Activated CD4-positive, CD25-positive, alpha-beta regulatory T cell (primary cell): ENCODE measurements around the gene CCDC142.

ENCODE experiments used
- DNase-seq, 4 experiments: peaks; one replicate each; lab custom pipeline; 2025; lab: John Stamatoyannopoulos, UW

The CCDC142 gene, protein sequence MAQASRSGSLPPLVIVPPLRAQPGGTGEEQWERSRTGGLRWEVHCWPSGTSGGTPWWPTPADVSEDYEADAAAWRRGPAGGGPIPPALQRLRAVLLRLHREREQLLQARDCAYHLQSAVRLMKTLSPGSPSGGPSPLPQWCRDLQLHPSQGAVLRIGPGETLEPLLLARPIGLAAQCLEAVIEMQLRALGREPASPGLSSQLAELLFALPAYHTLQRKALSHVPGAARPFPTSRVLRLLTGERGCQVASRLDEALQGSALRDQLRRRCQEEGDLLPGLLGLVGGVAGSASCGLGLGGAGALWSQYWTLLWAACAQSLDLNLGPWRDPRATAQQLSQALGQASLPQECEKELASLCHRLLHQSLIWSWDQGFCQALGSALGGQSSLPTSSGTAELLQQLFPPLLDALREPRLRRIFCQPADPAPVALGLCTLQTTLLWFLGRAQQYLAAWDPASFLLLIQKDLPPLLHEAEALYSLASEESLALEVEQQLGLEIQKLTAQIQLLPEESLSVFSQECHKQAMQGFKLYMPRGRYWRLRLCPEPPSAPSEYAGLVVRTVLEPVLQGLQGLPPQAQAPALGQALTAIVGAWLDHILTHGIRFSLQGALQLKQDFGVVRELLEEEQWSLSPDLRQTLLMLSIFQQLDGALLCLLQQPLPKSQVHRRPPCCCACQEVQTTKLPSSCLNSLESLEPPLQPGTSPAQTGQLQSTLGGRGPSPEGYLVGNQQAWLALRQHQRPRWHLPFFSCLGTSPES

GRCh38 chr2:74482801-74483674, at the start of gene CCDC142, which contains the start of gene TTC31:
TSS of gene CCDC142 (minus strand) at chr2:74482998. CDS start at chr2:74482837, 161 bp downstream.
TSS of gene TTC31 (plus strand) at chr2:74483081. CDS start at chr2:74483096, 15 bp downstream.
- peak; percentile 83 to 87 (median 85) for DNase-seq

DNA sequence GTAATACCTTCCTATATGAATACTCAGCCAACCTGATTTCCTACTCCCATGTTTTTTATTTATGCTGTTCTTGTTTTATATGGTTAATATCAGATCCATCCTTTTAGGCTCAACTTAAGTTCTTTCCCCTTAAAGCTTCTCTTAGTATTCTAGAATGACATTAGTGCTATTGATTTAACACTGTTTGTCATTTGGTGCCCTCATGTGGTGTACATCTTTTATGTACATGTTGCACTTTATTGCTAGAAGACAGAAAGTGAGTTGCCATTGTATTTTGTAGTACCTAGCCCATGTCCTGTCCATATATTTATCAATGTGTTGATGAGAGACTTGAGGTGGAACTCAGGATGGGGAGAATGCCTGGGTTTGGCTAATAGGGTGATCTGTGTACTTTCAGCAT, 49.4 kb upstream of the CCDC142 start:
- DNase-seq = no peak

GRCh38 chr2:74531666-74532065, 48.9 kb upstream of the CCDC142 start:
- no peak for DNase-seq

GRCh38 chr2:74530239-74531187, 47.7 kb upstream of the CCDC142 start:
- no peak for DNase-seq

- peak; percentile 74 to 87 (median 78) for DNase-seq
Observed at GRCh38 chr2:74529357-74530238, 46.8 kb upstream of the CCDC142 start, which contains the start of the genes AUP1 and HTRA2. TSS of gene AUP1 (minus strand) at chr2:74529706. CDS start at chr2:74529629, 77 bp downstream. TSS of gene HTRA2 (plus strand) at chr2:74529933. CDS start at chr2:74530007, 74 bp downstream.

GRCh38 chr2:74528600-74529356, 46.0 kb upstream of the CCDC142 start:
- DNase-seq = no peak

- no peak for DNase-seq
Observed at GRCh38 chr2:74527741-74528140, 44.9 kb upstream of the CCDC142 start.

DNA sequence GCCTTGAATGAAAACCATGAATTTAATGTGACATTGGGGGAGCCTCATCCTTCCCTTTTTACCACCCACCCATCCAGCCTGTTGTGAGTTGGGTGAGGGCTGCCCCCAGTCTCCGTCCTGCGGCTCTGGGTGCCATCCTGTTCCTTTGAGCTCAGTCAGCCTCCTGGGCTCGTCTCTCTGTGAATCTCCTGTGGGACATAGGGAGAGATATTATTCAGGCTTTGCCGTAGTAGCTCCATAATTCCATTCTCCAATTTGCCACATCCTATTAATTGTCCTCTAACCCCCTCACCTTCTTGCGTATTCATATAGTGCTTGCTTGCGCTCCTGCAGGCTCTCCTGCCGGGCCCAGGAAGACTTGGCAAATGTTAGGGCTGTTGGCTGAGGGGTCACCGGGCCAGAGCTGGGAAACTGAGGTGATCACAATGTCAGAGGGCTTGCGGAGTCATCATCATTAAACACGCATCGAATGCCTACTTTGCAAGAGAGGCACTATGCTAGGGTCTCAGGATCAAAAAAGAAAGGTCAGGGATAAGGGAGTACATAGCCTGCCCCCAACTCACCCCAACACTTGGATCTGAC, 43.9 kb upstream of the CCDC142 start:
- DNase-seq = no peak

DNA sequence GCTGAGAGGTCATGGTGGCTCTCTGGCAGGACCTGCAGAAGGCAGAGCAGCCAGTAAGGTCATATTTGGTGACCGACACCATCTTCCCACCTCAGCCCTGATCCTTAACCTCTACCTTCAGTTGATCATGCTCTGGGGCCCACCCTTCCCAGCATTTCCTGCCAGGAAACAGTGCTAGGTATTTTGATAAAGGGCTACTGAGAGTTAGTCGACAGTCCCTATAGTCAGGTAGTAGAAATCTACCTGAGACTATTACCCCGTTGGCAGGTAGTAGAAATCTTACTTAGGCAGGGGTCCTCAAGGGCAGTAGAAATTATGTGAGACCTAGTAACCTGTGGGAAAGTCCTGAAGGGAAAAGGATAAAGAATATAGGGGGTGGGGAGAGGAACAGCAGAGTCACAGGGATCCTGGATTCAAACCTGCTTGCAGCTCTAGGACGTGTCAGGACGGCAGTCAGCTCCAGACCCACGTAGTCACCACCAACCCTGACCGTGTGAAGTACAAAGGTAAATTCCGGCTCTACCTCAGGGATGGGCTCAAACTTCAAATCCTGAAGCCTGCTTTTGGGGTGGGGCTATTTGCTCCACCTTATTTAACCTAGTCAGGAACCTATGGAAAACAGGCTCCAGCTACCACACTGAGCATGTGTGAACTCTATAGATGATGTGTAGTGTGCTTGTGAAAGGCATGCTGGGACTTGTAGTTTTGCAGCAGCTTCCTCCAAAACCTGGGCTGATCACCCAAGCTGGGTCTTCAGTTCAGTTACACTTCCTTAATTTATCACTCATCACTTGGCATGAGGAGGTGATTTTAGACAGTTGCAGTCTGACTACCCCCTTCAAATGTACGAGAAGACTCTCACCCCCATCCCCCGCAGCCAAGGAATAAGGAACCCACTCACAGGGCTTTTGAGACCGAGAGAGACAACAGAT, 43.2 kb upstream of the CCDC142 start, which contains the start of gene DQX1:
TSS of gene DQX1 (minus strand) at position 515 of the 932 bp plus-strand sequence. CDS start at position 13, 502 bp downstream.
- no peak for DNase-seq

DNA sequence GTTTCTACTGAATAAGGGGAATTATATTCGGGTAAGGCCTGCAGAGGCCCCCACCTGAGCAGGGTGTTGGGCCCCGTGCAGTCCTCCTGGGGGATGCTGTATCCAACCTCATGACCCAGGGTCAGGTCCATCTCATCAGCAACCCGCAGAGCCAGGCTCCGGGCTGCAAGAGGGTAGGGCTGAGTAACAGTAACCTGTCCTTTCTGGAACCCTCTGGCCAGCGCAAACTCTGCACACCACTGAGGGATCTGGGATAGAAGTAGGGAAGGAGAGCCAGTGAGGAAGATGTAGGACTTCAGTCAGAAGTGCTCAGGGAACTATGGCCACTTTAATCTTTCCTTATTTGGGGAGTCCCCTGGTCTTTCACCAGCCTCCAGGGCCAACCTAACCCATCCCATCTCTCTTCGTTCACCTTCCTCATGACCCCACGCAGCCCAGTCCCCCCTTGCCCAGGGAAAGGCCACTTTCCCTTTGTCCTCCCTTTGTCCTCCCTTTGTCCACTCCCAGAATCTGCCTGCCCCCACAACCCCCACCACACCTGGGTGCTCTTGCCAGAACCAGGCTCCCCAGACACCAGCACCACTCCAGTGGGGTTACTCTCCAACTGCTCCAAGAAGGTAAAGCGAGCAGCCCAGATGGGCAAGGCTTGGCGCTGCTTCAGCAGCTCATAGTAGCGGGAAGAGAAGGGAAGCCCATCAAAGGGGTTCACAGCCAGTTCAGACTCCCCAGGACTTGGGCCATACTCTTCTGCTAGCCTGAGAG, 42.3 kb upstream of the CCDC142 start:
- DNase-seq = no peak

- DNase-seq = no peak
Observed at GRCh38 chr2:74524005-74524404, 41.2 kb upstream of the CCDC142 start.

- DNase-seq = no peak
Observed at GRCh38 chr2:74522516-74522915, 39.7 kb upstream of the CCDC142 start.

DNA sequence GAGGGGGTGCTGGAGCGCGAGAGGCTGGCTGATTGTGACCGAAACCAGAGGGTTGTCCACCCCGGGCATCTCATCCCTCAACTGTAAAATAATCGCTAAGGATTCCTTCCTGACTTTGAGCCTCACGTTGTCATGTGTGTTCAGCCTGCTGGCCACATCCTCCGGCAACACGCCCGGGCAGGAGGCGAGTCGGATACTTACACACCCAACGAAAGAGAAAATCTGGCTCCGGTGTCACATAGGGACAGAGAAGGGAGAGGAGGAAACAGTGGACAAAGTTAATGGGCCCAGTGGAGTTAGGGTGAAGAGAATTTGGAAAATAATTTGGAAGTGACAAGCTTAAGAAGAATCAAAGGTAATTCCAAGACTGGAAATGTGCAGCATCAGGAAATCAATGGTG, 33.9 kb upstream of the CCDC142 start:
- no peak for DNase-seq

DNA sequence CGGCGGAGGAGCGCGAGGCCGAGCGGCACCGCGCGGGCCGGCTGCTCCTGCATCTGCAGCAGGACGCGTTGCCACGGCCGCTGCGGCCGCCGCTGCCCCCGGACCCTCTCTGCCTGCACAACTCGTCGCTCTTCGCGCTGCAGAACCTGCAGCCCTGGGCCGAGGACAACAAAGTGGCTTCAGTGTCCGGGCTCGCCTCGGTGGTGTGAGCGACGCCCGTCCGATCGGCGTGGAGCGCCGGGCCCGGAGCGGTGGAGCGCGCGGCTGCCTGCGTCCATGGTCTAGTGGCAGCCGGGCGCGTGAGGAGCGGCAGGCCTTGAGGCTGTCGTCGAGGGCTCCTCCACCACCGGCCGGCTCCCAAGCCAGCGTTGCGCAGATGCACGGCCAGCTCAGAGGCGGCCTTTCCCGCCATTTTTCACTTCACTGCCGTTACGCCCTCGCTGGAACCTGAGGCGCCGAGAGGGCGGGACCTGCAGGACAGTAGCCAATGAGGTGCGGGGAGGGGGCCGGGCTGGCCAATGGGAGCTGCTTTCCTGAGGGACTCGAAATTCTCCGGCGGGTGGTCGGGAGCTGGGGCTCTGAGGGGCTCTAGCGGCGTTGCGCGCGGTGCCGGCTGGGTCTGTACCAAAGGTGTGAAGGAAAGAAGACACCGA, 33.3 kb upstream of the CCDC142 start:
- peak; percentile 30 to 62 (median 42) for DNase-seq

GRCh38 chr2:74515271-74515980, 32.6 kb upstream of the CCDC142 start:
- no peak for DNase-seq
